HG02938 (cell line): ENCODE measurements around the gene NCKAP1.
A peak's percentile ranks its signal among the peaks of the same experiment; 100 is the strongest.
"Not testable (repeated sequence)": the region's sequence is repeated elsewhere in the genome, so short reads cannot be mapped to it uniquely, and the experiment has no call there.

Experiments used
- ATAC-seq: cut with Tn5 transposase; IDR thresholded peaks from one replicate; pipeline ENCODE4 v1.9.1; 2021; ENCODE audit warnings: mild to moderate bottlenecking, moderate library complexity; ENCODE audit not compliant: unreplicated experiment

Gene NCKAP1

DNA sequence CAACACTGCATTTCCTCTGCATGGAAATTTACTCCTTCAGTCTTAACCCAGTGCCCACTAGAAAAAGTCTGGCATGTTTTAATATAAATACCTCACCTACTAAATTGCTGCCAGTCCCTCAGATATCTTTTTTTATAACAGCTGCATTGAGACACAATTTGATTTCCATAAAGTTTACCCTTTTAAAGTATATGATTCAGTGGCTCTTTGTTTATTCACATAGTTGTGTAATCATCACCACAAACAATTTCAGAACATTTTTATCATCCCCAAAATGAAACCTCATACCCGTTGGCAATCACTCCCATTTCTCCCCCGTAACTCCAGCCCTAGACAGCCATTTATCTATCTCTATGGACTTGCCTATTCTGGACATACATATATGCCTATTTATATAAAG, 154.8 kb downstream of the NCKAP1 start:
- ATAC-seq: no peak

- ATAC-seq: not testable (repeated sequence)
These were observed 158.2 kb downstream of the NCKAP1 start for GRCh38 chr2:182880100-182880499.

- not testable (repeated sequence) for ATAC-seq
These were observed 161.6 kb downstream of the NCKAP1 start for GRCh38 chr2:182876653-182877052.

- ATAC-seq: no peak
These were observed 168.0 kb downstream of the NCKAP1 start for GRCh38 chr2:182870227-182870626.

- ATAC-seq: peak; percentile 41
These were observed 170.0 kb downstream of the NCKAP1 start for GRCh38 chr2:182868054-182868796.

GRCh38 chr2:182867426-182868053, 170.7 kb downstream of the NCKAP1 start:
- no peak for ATAC-seq

- ATAC-seq: no peak
These were observed 171.5 kb downstream of the NCKAP1 start, which contains the start of gene FRZB for GRCh38 chr2:182866461-182867406. Gene FRZB, minus strand, starts transcription at chr2:182866637. Its CDS starts 85 bp downstream, at chr2:182866552.

- ATAC-seq: no peak
These were observed 172.2 kb downstream of the NCKAP1 start for GRCh38 chr2:182866095-182866460.

DNA sequence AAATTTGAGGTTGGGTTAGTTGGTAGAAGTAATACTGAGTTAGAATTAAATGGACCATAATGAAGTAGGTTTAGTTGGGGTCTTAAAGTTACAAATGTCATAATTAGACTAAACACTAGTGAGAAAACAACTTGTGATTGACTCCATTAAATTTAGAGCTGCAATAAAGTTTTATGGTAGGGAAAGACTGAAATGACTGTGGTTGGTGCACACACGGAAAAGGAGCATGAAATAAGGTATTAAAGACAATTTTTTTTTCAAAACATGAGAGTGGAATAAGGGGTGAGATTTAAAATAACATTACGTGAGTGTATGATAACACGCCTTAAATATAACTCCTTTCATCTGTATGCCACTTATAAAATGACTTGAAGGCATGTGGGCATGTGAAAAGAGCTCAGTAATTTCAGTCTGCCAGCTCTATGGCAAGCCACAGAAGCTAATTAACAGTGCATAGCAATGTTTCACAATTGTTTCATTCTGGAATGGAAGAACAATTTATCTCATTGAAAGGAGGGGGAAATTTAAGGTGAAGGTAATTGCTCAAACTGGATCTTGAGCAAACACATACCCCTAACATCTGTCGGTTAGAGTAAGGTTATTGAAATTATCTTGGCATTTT, 173.2 kb downstream of the NCKAP1 start:
- no peak for ATAC-seq

DNA sequence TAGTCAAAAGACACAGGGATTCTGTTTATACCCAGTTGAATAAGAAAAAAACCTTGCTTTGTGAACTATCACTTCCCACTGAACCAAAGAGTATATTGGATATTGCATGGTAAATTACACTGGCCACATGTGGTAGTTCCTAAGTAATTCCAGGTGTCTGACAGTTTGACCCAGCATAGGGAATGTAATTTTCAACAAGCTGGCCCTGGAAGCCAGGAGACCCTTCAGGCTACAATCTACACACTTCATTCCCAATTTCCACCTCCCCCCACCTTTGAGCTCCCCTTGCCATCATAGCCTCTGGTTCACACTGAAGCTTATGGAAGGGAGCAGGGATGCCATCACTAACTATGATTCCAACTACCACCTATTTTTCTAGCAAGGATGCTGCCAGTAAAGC, 174.6 kb downstream of the NCKAP1 start:
- ATAC-seq: no peak

DNA sequence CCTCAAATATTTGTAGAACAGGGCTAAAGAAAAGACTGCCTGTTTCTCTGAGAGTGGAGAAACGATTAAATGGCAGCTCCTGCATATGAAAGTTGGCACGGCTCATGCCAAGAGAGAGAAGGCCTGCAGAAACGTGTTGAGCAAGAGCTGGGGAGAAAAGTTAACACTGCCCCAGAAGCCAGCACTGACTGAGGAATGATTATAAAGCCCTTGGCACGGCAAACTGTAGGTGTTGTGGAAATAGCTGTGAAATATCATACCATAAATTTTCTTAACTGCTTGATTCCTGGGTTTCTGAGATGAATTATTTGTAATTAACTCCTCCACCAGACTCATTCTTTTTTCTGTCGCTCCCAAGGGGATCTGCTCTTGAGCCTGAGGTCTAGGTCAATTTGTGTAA, 176.2 kb downstream of the NCKAP1 start:
- ATAC-seq: no peak

DNA sequence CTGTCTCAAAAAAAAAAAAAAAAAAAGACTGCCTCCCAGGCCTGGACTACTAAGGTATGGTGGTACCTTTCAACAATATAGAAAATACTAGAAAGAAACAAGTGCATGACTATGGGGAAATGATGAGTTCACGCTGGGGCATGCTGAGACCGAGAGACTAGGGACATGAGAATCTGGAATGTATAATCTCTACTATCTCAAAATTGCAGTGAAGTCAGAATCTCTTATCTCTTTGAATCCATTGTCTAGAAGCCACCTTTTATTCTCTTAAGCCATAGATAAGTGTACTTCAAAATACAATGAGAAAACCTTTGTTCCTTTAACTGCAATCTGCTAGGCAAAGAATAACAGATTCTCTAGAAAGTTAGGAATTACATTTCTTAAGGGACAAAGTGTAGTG, 177.4 kb downstream of the NCKAP1 start:
- no peak for ATAC-seq
